HepG2 (cell line): Measurements from ENCODE around the gene OGFOD3. TPM values are rescaled to one million over a fixed set of nuclear protein-coding genes. Genes with fewer than 3 reads are reported as not detected.

ENCODE experiments used
- CEBPB ChIP-seq: IDR thresholded peaks from 2 replicates; pipeline ENCODE4 v1.6.1; 2011; ENCODE audit warnings: low read depth, low read length, improper control_type of control experiment, borderline replicate concordance
- CSRNP2 ChIP-seq: sonication (generic); formaldehyde crosslinking; conservative IDR thresholded peaks from 2 replicates; pipeline ENCODE4 v1.8.0; 2022; ENCODE audit warnings: low read depth, missing genetic modification reagents
- GLMP ChIP-seq: sonication (generic); formaldehyde crosslinking; IDR thresholded peaks from 2 replicates; pipeline ENCODE4 v1.9.0; 2021; ENCODE audit warnings: missing genetic modification reagents, mild to moderate bottlenecking, borderline replicate concordance
- NFKB2 ChIP-seq: sonication (generic); formaldehyde crosslinking; IDR thresholded peaks from 2 replicates; pipeline ENCODE4 v1.4.0; 2020; ENCODE audit warnings: missing genetic modification reagents, borderline replicate concordance
- ZNF138 ChIP-seq: sonication (generic); formaldehyde crosslinking; IDR thresholded peaks from 2 replicates; pipeline ENCODE4 v1.5.0; 2020; ENCODE audit warnings: mild to moderate bottlenecking, low read depth, missing genetic modification reagents
- ZNF142 ChIP-seq: sonication (generic); formaldehyde crosslinking; IDR thresholded peaks from 2 replicates; pipeline ENCODE4 v1.4.0; 2020; ENCODE audit warnings: missing genetic modification reagents
- ZNF143 ChIP-seq: sonication (generic); formaldehyde crosslinking; IDR thresholded peaks from 2 replicates; pipeline ENCODE4 v1.4.0; 2020; ENCODE audit warnings: missing genetic modification reagents
- ZNF225 ChIP-seq: sonication (generic); formaldehyde crosslinking; IDR thresholded peaks from 2 replicates; pipeline ENCODE4 v1.4.0; 2020; ENCODE audit warnings: mild to moderate bottlenecking, missing genetic modification reagents
- ZNF407 ChIP-seq: sonication (generic); formaldehyde crosslinking; IDR thresholded peaks from one replicate; pipeline ENCODE4 v1.5.1; 2020; ENCODE audit warnings: mild to moderate bottlenecking, missing genetic modification reagents; ENCODE audit errors: not compliant biosample characterization
- ZNF530 ChIP-seq: sonication (generic); formaldehyde crosslinking; IDR thresholded peaks from 2 replicates; pipeline ENCODE4 v1.5.0; 2020; ENCODE audit warnings: low read depth, mild to moderate bottlenecking, missing genetic modification reagents
- polyA plus RNA-seq, 8 experiments: library from polyadenylated mRNA; depleted of rRNA in 3 of 8; stranded (reverse) in 7 of 8; unstranded in 1 of 8; fragments of >200 nt; fragmentation: Illumina TruSeq in 4 of 8; extraction: Trizol in 4 of 8; gene quantifications; 2 replicates each; pipeline versions ENCODE4 v1.2.1 to v1.2.3, GENCODE V29; 2011 to 2016; ENCODE audit warnings: low read depth in 4 of 8, missing spikeins in 1 of 8, mixed read lengths in 1 of 8; ENCODE audit not compliant: insufficient read depth in 1 of 8
- total RNA-seq, 5 experiments: library from RNA; depleted of rRNA; stranded (reverse); fragments of >200 nt; fragmentation: Illumina TruSeq; extraction: Trizol; gene quantifications; 2 replicates each; pipeline ENCODE4 v1.2.3, GENCODE V29; 2016; ENCODE audit warnings: low read depth in 1 of 5

OGFOD3 gene
- total and polyA plus RNA-seq, 2 of the 13 experiments (the other 11 are each of a cell fraction or from before 2014, with no cell fraction given), result 40.0 to 42.1 TPM

GRCh38 chr17:82458885-82459424 is 40.6 kb upstream of the OGFOD3 start (continued):
- TF ChIP-seq ZNF407 (CRISPR knock-in tag), result no peak
- TF ChIP-seq CEBPB, result no peak
- TF ChIP-seq GLMP, result peak; percentile 19; the same call in 1 of the 2 replicates
- TF ChIP-seq ZNF225, result peak; percentile 42; the same call in 1 of the 2 replicates
- TF ChIP-seq ZNF143, result no peak
- peak; percentile 31; the same call in 1 of the 2 replicates for TF ChIP-seq ZNF142 (CRISPR knock-in tag)
- TF ChIP-seq ZNF138 (CRISPR knock-in tag), result 0 out of 2 replicates have a peak, but pooled peaks have one; percentile 46
- peak; percentile 61; the same call in 1 of the 2 replicates for TF ChIP-seq NFKB2 (CRISPR knock-in tag)
- 0 out of 2 replicates have a peak, but pooled peaks have one; percentile 17 for TF ChIP-seq CSRNP2 (CRISPR knock-in tag)
- TF ChIP-seq ZNF530 (CRISPR knock-in tag), result no peak
